ENCODE measurements around the gene TRIM66.

The TRIM66 gene, protein sequence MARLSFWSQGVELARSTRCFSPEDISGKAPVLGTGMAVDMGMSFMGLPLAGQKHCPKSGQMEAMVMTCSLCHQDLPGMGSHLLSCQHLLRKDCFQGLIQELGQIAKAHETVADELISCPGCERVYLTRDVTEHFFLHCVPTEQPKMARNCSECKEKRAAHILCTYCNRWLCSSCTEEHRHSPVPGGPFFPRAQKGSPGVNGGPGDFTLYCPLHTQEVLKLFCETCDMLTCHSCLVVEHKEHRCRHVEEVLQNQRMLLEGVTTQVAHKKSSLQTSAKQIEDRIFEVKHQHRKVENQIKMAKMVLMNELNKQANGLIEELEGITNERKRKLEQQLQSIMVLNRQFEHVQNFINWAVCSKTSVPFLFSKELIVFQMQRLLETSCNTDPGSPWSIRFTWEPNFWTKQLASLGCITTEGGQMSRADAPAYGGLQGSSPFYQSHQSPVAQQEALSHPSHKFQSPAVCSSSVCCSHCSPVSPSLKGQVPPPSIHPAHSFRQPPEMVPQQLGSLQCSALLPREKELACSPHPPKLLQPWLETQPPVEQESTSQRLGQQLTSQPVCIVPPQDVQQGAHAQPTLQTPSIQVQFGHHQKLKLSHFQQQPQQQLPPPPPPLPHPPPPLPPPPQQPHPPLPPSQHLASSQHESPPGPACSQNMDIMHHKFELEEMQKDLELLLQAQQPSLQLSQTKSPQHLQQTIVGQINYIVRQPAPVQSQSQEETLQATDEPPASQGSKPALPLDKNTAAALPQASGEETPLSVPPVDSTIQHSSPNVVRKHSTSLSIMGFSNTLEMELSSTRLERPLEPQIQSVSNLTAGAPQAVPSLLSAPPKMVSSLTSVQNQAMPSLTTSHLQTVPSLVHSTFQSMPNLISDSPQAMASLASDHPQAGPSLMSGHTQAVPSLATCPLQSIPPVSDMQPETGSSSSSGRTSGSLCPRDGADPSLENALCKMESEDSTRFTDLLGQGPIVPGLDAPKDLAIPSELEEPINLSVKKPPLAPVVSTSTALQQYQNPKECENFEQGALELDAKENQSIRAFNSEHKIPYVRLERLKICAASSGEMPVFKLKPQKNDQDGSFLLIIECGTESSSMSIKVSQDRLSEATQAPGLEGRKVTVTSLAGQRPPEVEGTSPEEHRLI (N-terminal part only)

DNA sequence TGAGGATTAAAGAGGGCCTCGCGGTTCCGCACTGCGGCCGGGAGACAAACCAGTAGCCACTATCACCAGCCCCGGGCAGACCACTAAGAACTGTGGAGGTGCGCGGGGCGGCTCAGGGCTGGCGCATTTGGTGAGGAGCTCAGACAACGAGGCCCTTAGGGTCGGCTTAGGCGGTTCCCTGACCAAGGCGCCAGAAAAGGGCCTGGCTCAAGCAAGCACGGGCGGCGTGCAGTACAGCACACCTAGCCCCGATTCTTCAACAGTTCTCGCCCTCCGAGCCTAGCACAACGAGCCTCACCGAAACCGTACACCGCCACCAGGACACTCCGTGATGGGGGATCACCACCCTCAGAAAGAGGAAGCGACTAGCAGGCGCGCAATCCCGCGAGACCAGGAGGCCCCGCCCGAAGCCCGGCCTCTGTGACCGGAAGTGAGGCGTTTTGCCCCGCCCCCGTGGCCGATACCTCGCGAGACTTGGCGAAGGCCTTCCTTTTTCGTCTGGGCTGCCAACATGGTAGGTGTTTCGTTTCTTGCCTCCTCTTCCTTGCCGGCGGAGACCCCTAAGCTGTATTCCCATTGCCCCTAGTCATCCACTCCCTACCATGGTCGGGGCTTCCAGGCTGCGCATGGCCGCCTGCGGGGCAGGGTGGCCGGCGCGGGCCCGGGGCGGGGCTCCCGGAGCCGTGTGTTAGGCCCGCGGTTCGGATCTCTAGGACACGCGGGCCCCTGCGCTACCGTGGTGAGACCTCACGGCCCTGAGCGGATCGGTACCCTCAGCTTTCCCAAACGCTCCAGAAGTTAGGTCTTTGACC, at the start of gene TRIM66, which contains the start of gene RPL27A:
Gene TRIM66, minus strand, starts transcription at position 363 of the 812 bp plus-strand sequence. CDS start 10,391 bp downstream, outside the sequence.
Gene RPL27A, plus strand, starts transcription at position 490 of the 812 bp plus-strand sequence. Its CDS starts 22 bp downstream, at position 512.
- DNase-seq (ENCODE audit: low read depth), result peak; percentile 96

DNA sequence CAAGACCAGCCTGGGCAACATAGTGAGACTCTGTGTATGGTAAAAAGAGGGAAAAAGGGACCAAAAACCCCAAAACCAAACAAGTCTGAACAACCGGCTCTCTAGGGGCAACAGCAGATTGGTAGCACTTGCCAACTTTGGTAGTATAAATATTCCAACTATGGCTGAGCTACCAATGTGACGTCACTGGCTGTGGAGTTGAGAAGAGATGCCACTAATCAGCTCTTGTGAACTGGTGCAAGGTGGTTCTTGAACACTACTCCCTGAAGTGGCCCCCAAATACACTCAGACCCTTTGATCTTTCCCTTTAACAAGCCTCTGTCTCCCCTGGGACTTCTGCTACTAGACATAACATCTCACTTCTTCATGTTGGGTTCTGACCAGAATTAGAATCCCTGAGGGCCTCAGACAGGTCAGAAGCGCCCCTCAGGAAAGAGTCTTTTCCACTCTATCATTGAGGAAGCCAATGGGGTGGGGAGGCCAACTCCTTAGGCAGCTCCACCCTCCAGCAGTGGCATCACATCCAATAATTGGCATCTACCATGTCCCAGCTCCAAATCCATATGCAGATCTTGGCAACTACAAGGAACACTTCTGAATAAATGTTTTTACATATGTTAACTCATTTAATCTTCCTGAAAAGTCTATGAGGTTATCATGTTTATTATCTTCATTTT, 49.3 kb upstream of the TRIM66 start:
- DNase-seq (ENCODE audit: low read depth), result no peak

DNA sequence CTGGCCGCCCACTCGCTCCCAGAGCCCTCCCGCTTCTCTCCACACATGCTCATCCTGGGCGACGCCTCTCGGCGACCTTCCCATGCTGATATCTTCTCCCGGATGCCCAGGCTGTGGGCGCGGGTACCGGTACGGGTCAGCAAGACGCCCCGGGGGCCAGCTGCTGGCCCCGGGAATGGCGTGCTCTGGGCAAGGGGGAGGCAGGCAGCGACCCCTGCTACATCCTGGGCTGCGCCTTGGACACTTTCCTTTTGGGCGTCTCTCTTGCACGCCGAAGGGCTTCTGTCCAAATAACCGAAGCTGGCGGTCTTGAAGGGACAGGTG, 48.2 kb upstream of the TRIM66 start:
- no peak for DNase-seq (ENCODE audit: low read depth)

DNA sequence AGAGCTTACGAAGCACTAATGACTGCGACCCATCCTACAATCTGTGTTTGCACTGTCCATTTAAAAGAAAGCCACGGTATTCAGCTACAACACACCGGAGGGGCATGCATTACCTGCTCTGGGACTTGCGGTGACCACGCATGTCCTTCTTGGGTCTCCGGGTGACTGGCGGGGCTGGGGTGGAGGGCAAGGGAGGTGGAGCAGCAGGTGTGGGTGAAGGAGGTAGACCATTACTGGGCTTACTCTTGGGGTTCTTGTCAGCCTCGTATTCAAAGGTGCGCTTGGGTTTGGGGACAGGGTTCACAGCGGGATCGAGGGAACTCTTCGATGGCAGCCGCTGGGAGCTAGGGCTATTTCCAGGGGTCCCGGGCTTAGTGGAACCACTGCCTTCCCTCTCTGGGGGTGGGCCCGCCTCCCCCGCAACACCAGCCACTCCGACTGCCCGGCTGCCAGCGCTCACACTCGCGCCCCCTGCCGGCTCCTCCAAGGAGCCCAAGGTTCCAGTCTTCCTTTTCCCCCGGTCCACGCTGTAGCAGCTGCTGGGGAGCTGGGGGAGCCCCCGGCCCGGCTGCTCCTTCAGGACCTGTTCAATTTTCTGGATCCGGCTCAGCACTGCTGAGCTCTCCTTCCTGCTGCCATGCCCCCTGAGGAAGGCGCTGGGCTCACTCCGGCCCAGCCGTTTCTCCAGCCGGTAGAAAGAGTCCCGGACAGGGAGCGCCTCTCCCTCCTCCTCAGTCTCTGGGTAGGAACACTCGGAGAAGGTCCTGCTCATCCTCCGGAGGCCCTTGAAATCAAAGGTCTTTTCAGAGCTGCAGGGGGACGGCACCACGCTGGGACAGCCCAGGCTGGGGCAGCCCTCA, 47.6 kb upstream of the TRIM66 start:
- no peak for DNase-seq (ENCODE audit: low read depth)

DNA sequence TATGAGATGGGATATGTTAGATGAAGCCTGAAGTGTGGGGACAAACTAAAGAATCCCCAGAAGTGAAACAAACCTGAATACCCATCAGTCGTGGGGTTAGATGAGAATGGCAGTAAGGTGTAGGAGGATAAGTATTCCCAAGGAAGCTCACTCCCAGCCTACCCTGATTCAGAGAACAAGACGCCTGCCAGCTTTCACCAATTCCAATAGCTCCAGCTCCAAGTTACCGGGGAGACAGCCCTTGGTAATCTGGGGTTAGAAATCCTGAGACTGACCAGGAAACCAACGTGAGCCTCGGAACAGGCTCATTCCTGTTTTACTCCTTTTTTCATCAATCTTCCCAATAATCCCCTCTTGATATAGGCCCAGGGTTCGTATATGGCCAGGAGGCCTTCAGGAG, 46.6 kb upstream of the TRIM66 start:
- DNase-seq (ENCODE audit: low read depth), result no peak

DNA sequence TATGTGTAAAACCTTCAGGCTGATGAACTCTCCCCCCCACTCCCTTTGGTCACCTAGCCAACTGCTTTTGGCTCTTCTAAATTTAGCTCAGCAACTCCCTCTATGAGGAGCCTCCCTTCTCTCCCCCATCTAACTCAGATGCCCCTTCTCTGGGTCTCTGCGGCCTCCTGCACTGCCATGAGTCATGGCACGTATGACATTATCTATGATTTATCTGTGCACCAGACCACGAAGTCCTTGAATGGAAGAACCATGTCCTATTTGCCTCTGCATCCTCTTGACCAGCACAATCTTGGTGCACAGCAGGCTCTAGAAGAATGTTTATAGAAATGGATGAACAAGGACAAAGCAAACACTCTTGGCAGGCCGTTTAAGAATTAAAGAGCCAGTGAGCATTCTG, 46.1 kb upstream of the TRIM66 start:
- DNase-seq (ENCODE audit: low read depth), result peak; percentile 58

DNA sequence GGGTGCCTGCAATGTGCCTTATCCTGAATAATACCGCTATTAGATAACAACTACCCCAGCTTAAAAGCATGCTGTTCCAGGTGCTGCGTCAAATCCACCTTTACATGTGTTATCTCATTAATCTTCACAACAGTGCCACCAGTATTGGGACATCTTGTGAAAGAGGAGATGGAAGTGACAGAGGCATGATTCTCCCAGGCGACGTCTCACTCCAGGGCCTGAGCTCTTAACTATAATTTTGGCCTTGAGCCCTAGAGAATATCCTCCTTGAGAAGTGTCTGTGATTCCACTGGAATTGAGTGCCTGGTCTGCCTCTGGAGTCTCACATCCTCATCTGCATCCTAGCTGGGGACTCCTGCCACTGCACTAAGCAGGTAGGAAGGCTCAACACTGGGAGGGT, 43.9 kb upstream of the TRIM66 start:
- DNase-seq (ENCODE audit: low read depth), result no peak

DNA sequence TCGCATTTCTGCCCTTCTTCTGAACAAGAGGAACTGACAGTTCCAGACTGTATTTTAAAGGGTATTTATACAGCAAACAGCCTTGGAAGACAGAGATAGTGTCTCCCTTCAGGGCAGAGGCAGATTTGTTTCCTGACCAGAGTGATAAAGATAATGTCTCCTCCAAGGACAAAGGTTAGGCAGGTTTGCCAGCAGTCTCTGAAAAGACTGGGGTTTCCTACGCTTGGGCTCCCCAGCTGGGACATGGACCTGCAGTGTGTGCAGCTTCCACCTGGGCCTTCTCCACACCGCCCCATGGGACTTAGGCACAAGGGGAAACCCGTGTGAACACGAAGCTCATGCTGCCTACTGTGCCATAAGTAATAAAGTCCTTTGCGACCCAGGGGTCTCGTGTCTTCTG, 42.2 kb upstream of the TRIM66 start:
- no peak for DNase-seq (ENCODE audit: low read depth)

DNA sequence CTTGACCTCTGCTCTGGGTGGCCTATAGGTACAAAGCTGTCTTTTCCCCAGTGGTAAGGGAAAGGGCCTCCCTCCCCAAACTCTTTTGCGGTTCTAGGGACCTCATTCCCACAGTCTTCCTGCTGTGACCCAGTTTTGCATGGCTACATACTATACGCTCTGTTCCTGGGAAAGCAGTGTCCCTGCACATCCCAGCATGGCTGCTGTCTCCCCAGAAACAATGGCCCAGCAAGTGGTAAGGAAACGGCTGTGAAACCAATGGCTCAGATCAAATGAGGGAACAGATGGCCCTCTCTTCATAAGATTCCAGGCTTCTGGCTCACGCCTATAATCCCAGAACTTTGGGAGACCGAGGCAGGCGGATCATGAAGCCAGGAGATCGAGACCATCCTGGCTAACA, 41.2 kb upstream of the TRIM66 start:
- DNase-seq (ENCODE audit: low read depth), result no peak

DNA sequence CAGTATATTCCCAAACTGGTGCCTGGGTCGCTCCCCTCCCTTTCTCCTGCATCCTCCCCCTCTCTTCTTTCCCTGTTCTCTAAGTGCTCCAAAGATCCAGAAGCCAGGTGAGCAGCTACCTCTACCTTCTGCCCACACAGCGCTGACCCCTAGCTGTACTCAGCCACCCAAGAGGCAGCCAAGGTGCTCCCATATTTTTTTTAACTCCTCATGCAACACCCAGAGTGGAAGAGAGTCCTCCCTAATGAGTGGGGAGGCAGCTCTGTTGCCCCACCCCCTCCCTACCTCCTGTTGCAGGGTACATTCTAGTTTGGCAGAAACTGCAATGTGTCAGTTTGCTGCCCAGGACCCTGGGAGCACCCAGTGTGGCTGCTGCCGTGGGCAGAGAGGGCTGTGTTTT, 40.3 kb upstream of the TRIM66 start:
- DNase-seq (ENCODE audit: low read depth), result no peak

DNA sequence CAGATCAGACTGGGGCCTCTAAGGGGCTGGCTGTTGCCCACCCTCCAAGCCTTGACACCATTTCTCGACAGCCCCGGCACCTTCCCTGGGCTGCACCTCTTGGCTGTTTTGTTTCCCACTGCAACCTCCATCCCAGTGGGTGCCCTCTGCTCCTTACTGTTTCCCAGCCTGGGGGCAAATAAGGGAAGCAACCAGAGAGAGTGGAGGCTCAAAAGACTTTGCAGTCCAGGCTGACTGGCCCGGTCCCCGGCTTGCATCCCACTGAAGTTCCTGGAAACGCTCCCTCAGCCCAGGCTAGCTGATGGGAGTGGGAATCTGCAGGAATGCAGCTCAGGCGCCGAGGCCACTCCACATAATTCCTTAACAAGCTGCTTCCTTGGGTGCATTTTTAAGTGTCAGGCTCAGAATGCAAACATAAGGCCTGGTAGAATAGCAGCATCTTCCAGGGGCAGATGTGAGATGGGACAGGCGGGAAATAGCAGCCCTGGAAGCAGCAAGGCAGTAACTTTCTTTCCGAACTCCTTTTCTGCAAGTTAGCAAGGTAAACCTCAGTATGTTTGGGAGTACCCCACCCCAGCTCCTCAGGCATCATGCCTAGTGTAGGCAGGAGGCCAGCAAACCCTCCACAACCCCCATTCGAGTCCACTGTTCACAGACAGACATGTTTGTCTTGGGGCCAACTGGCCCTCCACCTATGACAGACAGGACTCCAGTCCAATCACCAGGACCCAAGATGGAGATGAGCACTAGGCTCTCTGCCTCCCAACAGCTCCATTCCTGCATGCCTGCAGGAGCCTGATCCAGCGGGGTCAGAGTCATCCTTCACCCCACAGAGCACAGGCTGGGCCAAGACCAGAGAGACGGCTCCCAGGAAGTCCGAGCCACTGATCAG, 39.4 kb upstream of the TRIM66 start:
- peak; percentile 72 for DNase-seq (ENCODE audit: low read depth)

DNA sequence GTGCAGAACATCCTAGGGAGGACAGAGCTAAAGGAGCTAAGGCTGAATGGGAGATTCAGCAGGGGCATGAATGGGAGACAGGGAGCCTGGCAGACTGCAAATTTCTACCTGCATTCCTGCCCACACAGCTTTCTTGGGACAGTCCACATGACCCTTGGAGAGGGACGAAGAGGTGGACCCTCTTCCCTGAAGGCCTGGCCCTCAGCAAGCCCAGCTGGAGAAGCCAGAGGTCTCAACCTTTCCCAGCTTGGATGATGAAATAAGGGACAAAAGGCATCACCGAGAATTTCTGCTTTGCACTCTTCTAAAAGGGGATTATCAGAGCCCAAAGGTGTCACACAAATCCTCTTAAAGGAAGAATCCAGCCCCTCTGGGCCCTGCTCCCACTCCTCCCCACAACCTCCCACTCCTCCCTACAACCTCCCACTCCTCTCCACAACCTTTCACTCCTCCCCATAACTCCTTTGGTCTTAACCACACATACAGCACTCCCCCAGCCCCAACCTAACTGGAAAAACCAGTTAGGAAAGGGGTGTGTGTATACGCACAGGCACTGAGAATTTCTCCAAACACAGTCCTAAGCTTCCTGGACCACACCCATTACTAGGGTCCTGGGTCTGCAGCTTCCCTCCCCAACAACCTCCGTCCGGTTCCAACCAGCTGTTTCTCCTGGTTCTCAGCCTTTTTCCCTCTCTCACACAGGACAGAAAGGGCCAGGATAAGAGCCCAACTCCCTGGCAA, 38.6 kb upstream of the TRIM66 start:
- no peak for DNase-seq (ENCODE audit: low read depth)

DNA sequence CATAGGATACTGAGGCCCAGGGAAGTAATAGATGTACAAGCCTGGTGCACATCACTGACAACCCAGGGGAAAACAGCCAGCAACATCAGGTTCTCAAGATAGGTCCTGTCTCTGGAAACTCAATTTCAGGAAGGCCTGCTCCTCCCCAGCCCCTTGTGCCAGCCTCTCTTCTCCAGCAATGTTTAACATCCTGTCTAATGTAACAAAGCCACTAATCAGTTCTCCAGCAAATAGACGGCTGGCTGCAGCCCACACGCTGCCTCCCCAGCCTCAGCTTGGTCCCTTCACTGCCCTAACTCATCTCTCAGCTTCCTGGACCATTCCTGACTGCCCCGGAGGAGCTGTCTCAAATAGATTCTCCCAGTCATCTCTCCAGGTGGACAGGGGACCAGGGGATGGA, 37.9 kb upstream of the TRIM66 start:
- DNase-seq (ENCODE audit: low read depth), result no peak

DNA sequence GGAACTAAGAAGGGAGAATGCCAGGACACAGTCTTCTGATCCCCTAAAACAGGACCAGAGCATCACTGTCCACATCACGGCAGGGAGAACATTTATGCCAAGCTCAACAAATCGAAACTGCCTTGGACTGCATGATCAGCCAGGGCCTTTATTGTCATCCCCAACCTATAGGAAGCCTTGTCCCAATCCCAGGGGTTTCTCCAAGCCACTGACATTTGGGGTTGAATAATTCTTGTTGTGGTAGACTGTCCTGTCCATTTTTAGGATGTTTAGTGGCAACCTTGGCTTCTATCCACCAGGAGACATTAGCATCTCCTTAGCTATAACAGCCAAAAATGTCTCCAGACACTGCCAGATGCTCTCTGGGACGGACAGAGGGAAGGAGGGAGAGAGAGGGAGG, 37.3 kb upstream of the TRIM66 start:
- DNase-seq (ENCODE audit: low read depth), result no peak

DNA sequence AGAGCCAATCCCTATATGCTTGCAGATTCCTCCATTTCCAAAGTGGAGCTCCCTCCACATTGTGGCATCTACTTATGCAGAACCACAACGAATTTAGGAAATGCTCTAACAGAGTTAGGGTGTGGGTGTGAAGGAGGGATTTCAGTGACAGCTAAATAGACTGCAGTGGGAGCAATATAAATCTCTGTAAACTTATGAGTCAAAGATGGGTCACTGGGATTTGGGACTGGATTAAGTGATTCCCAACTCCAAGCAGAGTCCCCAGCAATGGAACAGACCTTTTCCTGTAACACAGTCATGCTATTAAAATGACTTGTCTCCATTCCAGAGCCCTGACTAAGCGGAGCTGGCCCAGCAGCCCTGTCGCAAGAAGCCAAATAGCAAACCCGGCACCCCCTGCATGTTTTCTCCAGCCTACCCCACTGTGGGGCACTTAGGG, 36.8 kb upstream of the TRIM66 start:
- peak; percentile 89 for DNase-seq (ENCODE audit: low read depth)

DNA sequence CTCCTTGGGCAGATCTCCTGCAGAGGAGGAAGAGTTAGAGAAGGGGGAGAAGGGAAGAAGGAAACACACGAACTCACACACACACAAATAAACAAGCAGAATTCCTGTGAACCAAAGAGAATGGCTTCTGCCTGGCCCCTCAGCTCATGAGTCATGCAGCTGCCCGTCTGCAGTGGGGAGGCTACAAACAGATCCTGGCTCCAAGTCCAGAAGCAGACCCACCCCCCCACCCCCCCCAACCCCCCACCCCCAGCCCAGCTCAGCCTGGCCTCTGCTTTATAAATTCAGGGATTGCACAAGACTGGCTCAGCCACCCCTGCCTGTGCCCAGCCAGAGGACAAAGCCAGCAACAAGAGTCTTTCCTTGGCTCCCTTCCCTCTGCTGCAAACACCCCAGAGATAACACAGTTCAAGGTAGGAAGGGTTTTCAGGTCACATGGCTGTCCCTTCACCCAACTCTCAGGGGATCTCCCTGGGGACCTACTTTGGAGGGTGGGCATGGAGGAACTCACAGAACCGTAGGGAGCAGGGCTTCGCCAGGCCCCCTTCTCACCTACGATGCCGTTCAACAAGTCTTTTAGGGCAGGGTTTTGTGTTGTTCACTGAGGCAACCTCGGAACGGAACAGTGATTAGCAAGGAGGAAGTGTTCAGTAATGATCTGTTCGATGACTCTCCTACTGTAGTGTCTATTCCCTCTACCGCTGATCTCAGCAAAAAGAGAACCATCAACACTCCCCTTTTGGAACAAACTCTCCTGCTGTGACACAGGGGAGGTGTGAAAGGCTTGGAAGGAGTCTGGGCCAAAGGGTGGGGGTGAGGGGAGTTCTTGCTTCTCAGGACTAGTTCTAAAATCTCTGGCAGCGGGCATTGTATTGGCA, 35.6 kb upstream of the TRIM66 start:
- DNase-seq (ENCODE audit: low read depth), result peak; percentile 92

DNA sequence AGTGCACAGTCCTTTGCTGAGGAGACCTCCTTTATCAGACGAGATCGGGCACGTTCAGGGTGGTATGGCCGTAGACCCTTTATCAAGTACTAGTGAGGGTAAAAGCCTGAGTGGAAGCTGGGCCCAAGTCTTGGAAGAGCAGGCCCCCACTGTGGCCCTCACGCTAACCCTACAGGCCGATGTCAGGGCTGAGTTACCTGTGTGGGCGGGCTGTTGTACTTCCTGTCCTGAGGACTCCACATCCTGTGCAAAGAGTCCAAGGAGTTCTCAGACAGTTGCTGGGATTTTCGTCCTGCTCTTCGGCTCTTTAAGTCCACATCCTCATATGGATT, 35.0 kb upstream of the TRIM66 start:
- DNase-seq (ENCODE audit: low read depth), result no peak

DNA sequence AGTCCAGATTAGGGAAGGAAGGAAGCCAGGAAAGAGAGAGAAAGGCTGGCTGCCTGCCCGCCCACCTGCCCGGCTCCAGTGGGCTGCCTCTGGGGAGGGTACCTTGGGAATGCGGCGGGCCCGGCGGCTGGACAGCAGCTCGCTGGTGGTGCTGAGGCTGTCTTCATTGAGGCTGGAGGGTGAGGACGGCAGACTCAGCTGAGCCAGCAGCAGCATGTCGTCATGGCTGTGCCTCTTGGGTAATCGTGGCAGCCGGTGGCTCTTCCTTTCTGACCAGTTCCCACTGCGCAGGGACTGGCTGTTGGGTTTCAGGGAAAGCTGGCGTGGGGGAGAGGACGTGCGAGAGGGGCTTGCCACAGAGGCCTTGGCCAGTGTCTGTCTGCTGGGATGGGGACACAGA, 33.0 kb upstream of the TRIM66 start:
- no peak for DNase-seq (ENCODE audit: low read depth)
